Activated CD4-positive, CD25-positive, alpha-beta regulatory T cell treated with anti-CD3 and anti-CD28 coated beads, Interleukin-2, amount 50 U/mL, for 24 hours (primary cell): Measurements from ENCODE around the gene FAM72B.
A peak's percentile ranks its signal among the peaks of the same experiment; 100 is the strongest.
"Not testable (repeated sequence)": the region's sequence is repeated elsewhere in the genome, so short reads cannot be mapped to it uniquely, and the experiment has no call there.

ENCODE experiments used
- ATAC-seq, 2 donors: fragments of 150-1000 bp; cut with Tn5 transposase; one replicate each; pipeline ENCODE4 v1.10.0; 2021; ENCODE audit warnings: mild to moderate bottlenecking in 1 of 2, moderate library complexity in 1 of 2

Gene FAM72B

GRCh38 chr1:121199763-121200162 is 15.6 kb upstream of the FAM72B start:
- ATAC-seq: not testable (repeated sequence)

GRCh38 chr1:121197095-121197882 is 13.1 kb upstream of the FAM72B start:
- not testable (repeated sequence) for ATAC-seq

- not testable (repeated sequence) for ATAC-seq
Observed at GRCh38 chr1:121192512-121192911, 8.4 kb upstream of the FAM72B start.

- not testable (repeated sequence) for ATAC-seq
Observed at GRCh38 chr1:121187914-121188313, 3.8 kb upstream of the FAM72B start.

GRCh38 chr1:121186191-121186590 is 2.1 kb upstream of the FAM72B start:
- not testable (repeated sequence) for ATAC-seq

- not testable (repeated sequence) for ATAC-seq
Observed at GRCh38 chr1:121185140-121185708, 1.1 kb upstream of the FAM72B start.

- ATAC-seq: not testable (repeated sequence)
Observed at GRCh38 chr1:121183867-121184266, 273 bp downstream of the FAM72B start.

GRCh38 chr1:121178197-121178596 is 5.9 kb downstream of the FAM72B start:
- ATAC-seq: not testable (repeated sequence)

- not testable (repeated sequence) for ATAC-seq
Observed at GRCh38 chr1:121176649-121177048, 7.5 kb downstream of the FAM72B start.

- ATAC-seq: not testable (repeated sequence)
Observed at GRCh38 chr1:121168152-121168668, 15.9 kb downstream of the FAM72B start.

- ATAC-seq: not testable (repeated sequence)
Observed at GRCh38 chr1:121167225-121167738, 16.9 kb downstream of the FAM72B start.

- not testable (repeated sequence) for ATAC-seq
Observed at GRCh38 chr1:121165296-121165695, 18.8 kb downstream of the FAM72B start.

- ATAC-seq: peak; percentile 36 to 60
Observed at GRCh38 chr1:121163850-121164757, 20.0 kb downstream of the FAM72B start.

GRCh38 chr1:121161199-121161901 is 22.8 kb downstream of the FAM72B start:
- ATAC-seq: not testable (repeated sequence)

- not testable (repeated sequence) for ATAC-seq
Observed at GRCh38 chr1:121160118-121160517, 24.0 kb downstream of the FAM72B start.

- ATAC-seq: not testable (repeated sequence)
Observed at GRCh38 chr1:121157609-121158008, 26.5 kb downstream of the FAM72B start.

GRCh38 chr1:121156958-121157603 is 27.1 kb downstream of the FAM72B start:
- ATAC-seq: not testable (repeated sequence)

- ATAC-seq: not testable (repeated sequence)
Observed at GRCh38 chr1:121155671-121156358, 28.3 kb downstream of the FAM72B start.

GRCh38 chr1:121154811-121155210 is 29.3 kb downstream of the FAM72B start:
- ATAC-seq: not testable (repeated sequence)

GRCh38 chr1:121152788-121153187 is 31.4 kb downstream of the FAM72B start:
- ATAC-seq: not testable (repeated sequence)

- ATAC-seq: not testable (repeated sequence)
Observed at GRCh38 chr1:121151294-121151693, 32.8 kb downstream of the FAM72B start.
